Body of pancreas (tissue), 4 donors: ENCODE results near the gene RACK1.
A peak's percentile ranks its signal among the peaks of the same experiment; 100 is the strongest.

Source experiments
- POLR2A ChIP-seq, 3 donors: fragments of 450-650 bp; IDR thresholded peaks; one replicate each; pipeline ENCODE4 v1.6.1; 2016; ENCODE audit warnings: antibody characterized with exemption in 3 of 3, mild to moderate bottlenecking in 2 of 3
- TF ChIP-seq, protein P1 (sequence below), 7 experiments: fragments of 450-650 bp in 4 of 7; fragments of 200-600 bp in 3 of 7; sonication (generic) in 3 of 7; IDR thresholded peaks; one replicate each; pipeline ENCODE4 v1.5.1; 2016 to 2019; ENCODE audit warnings: antibody characterized with exemption in 7 of 7

GRCh38 chr5:181217111-181217802, 26.4 kb downstream of the RACK1 start:
- TF ChIP-seq, protein P1, sequence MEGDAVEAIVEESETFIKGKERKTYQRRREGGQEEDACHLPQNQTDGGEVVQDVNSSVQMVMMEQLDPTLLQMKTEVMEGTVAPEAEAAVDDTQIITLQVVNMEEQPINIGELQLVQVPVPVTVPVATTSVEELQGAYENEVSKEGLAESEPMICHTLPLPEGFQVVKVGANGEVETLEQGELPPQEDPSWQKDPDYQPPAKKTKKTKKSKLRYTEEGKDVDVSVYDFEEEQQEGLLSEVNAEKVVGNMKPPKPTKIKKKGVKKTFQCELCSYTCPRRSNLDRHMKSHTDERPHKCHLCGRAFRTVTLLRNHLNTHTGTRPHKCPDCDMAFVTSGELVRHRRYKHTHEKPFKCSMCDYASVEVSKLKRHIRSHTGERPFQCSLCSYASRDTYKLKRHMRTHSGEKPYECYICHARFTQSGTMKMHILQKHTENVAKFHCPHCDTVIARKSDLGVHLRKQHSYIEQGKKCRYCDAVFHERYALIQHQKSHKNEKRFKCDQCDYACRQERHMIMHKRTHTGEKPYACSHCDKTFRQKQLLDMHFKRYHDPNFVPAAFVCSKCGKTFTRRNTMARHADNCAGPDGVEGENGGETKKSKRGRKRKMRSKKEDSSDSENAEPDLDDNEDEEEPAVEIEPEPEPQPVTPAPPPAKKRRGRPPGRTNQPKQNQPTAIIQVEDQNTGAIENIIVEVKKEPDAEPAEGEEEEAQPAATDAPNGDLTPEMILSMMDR (IDR thresholded peaks at IDR 0.05), result peak in 2 of 7 experiments; percentile 12 to 13
- TF ChIP-seq POLR2A (IDR thresholded peaks at IDR 0.05), result peak in 1 of 3 donors; percentile 6
